Measurements from ENCODE around the gene FCRL6.

The FCRL6 gene

GRCh38 chr1:159864262-159864661, 62.1 kb downstream of the FCRL6 start:
- DNase-seq (ENCODE audit: low read depth), result no peak
